ENCODE results near the gene CLCNKA. TPM values are rescaled to one million over a fixed set of nuclear protein-coding genes. Genes with fewer than 3 reads are reported as not detected.

The CLCNKA gene
- total RNA-seq, 1 experiment from 2014 or later = not detected

- no peak within 1 kb of the TSS for H3K27ac ChIP-seq (ENCODE audit: low read length)
- no peak for ATAC-seq
Measured at GRCh38 chr1:16017461-16018303, 4.2 kb upstream of the CLCNKA start, which contains the start of gene HSPB7. TSS of gene HSPB7 (minus strand) at chr1:16018043. CDS start at chr1:16017963, 80 bp downstream.

GRCh38 chr1:16018308-16018707 is 3.5 kb upstream of the CLCNKA start:
- ChIA-PET CTCF (no interaction called here), POLR2A (ENCODE audit: unreplicated experiment) (no interaction called here)
- no peaks in the 10 kb centered on the region; the same call in 1 of the 2 replicates for H3K4me1 ChIP-seq (ENCODE audit: insufficient read depth, low read length)
- no peak overlapping the region for H3K4me2 ChIP-seq (ENCODE audit: low read length)
- H3K36me3 ChIP-seq (ENCODE audit: low read depth, low read length) = no peaks in the 10 kb centered on the region
- no peaks in the 10 kb centered on the region for H3K9me2 ChIP-seq (replicated peaks; ENCODE audit: low read length)
- no peak overlapping the region for H3K27ac ChIP-seq (ENCODE audit: low read length)
- intact Hi-C loops (cut with micrococcal nuclease) = no loop called here
- no peaks in the 10 kb centered on the region for H3K27me3 ChIP-seq (ENCODE audit: low read length)
- H2AFZ ChIP-seq (ENCODE audit: low read length) = no peak overlapping the region
- H4K20me1 ChIP-seq (ENCODE audit: low read length) = no peaks in the 10 kb centered on the region
- H3F3A ChIP-seq (ENCODE audit: low read length, unreplicated experiment) = no peaks in the 10 kb centered on the region
- ATAC-seq (no peak), DNase-seq (no peak)
- H3K9me3 ChIP-seq (ENCODE audit: low read length) = no peaks in the 10 kb centered on the region
- no peak overlapping the region for H3K4me3 ChIP-seq (ENCODE audit: low read length)
- H3K79me2 ChIP-seq (ENCODE audit: low read length) = no peaks in the 10 kb centered on the region
- TF ChIP-seq CTCF (conservative IDR thresholded peaks at IDR 0.05; ENCODE audit: low read depth, low read length) (no peak), EZH2 (IDR thresholded peaks at IDR 0.05; ENCODE audit: low read length, unreplicated experiment) (no peak), EZH2phosphoT487 (IDR thresholded peaks at IDR 0.05; ENCODE audit: borderline replicate concordance, low read length) (no peak)
- BruUV-seq (replicated peaks) = no TSS peak
- H3K9ac ChIP-seq (ENCODE audit: low read length) = no peak overlapping the region

More at GRCh38 chr1:16017461-16018303, 4.2 kb upstream of the CLCNKA start, which contains the start of gene HSPB7:
- H3F3A ChIP-seq (ENCODE audit: low read length, unreplicated experiment) = no peaks in the 10 kb centered on the region
- no peak within 1 kb of the TSS for H3K4me2 ChIP-seq (ENCODE audit: low read length)
- no peaks in the 10 kb centered on the region for H4K20me1 ChIP-seq (ENCODE audit: low read length)
- H3K36me3 ChIP-seq (ENCODE audit: low read depth, low read length) = no peaks in the 10 kb centered on the region
- H3K9me2 ChIP-seq (replicated peaks; ENCODE audit: low read length) = no peaks in the 10 kb centered on the region
- DNase-seq = no peak
- H3K27me3 ChIP-seq (ENCODE audit: low read length) = no peaks in the 10 kb centered on the region
- ChIA-PET POLR2A (ENCODE audit: unreplicated experiment) (no interaction called here), CTCF (no interaction called here)
- intact Hi-C loops (cut with micrococcal nuclease) = no loop called here
- H3K9ac ChIP-seq (ENCODE audit: low read length) = no peak within 1 kb of the TSS
- H3K79me2 ChIP-seq (ENCODE audit: low read length) = no peaks in the 10 kb centered on the region
- no peak within 1 kb of the TSS for H3K4me3 ChIP-seq (ENCODE audit: low read length)
- H3K4me1 ChIP-seq (ENCODE audit: insufficient read depth, low read length) = peaks cover 2% of the 10 kb centered on the region
- no TSS peak for BruUV-seq (replicated peaks)
- no peak for TF ChIP-seq EZH2phosphoT487 (IDR thresholded peaks at IDR 0.05; ENCODE audit: borderline replicate concordance, low read length)
- TF ChIP-seq EZH2 (IDR thresholded peaks at IDR 0.05; ENCODE audit: low read length, unreplicated experiment) = no peak
- TF ChIP-seq CTCF (conservative IDR thresholded peaks at IDR 0.05; ENCODE audit: low read depth, low read length) = no peak
- H2AFZ ChIP-seq (ENCODE audit: low read length) = no peak within 1 kb of the TSS
- H3K9me3 ChIP-seq (ENCODE audit: low read length) = no peaks in the 10 kb centered on the region

All from PC-3 (cell line).